Neural cell (in vitro differentiated cells): ENCODE results near the gene WNT3A.

Experiments used
- EP300 ChIP-seq: fragments of 450-650 bp; conservative IDR thresholded peaks from 2 replicates; pipeline ENCODE4 v1.6.1; 2014; ENCODE audit warnings: antibody characterized with exemption, mild to moderate bottlenecking, moderate library complexity; ENCODE audit not compliant: poor library complexity, severe bottlenecking
- EZH2 ChIP-seq: fragments of 200-600, 300-800 bp; shearing (Covaris generic), sonication (generic); IDR thresholded peaks from 2 replicates; pipeline ENCODE4 v1.6.1; 2014; ENCODE audit warnings: antibody characterized with exemption, low read length, borderline replicate concordance, mild to moderate bottlenecking; ENCODE audit not compliant: insufficient read depth, poor library complexity, severe bottlenecking
- TF ChIP-seq, protein P1 (sequence below): fragments of 450-650 bp; IDR thresholded peaks from 2 replicates; pipeline ENCODE4 v1.5.1; 2014; ENCODE audit warnings: antibody characterized with exemption, mild to moderate bottlenecking, moderate library complexity; ENCODE audit not compliant: poor library complexity, severe bottlenecking

DNA sequence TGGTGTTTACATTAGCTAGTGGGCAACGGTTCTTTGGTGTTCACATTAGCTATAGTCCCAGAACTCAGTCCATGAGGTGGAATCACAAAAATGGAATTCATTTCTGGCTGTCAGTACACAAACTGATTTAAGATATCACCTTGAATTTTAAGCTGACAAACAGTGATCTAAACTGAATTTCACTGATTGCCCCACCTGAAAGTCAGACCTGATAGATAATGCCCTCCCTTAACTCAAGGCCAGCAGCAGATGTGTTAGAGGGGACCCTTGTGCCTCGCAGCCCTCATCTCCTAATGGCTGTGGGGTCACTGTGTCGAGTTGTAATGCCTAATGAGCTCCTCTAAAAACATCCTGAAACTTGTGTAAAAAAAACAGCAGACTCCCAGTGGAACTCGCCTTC is 84.3 kb downstream of the WNT3A start:
- TF ChIP-seq, protein P1, sequence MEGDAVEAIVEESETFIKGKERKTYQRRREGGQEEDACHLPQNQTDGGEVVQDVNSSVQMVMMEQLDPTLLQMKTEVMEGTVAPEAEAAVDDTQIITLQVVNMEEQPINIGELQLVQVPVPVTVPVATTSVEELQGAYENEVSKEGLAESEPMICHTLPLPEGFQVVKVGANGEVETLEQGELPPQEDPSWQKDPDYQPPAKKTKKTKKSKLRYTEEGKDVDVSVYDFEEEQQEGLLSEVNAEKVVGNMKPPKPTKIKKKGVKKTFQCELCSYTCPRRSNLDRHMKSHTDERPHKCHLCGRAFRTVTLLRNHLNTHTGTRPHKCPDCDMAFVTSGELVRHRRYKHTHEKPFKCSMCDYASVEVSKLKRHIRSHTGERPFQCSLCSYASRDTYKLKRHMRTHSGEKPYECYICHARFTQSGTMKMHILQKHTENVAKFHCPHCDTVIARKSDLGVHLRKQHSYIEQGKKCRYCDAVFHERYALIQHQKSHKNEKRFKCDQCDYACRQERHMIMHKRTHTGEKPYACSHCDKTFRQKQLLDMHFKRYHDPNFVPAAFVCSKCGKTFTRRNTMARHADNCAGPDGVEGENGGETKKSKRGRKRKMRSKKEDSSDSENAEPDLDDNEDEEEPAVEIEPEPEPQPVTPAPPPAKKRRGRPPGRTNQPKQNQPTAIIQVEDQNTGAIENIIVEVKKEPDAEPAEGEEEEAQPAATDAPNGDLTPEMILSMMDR = no peak
- TF ChIP-seq EZH2 (no peak), EP300 (no peak)
